K562 (cell line): Measurements from ENCODE around the gene TGFBR2. TPM values are rescaled to one million over a fixed set of nuclear protein-coding genes. Genes with fewer than 3 reads are reported as not detected.

Experiments
- ATAC-seq: fragments of 200-7000 bp; cut with Tn5 transposase; 3 replicates; pipeline ENCODE4 v1.9.1; 2020; ENCODE audit warnings: moderate library complexity
- BruUV-seq: library from RNA; stranded (reverse); fragments of 400-500 nt; replicated peaks from 2 replicates; lab custom pipeline; 2021; lab: Mats Ljungman, UMichigan
- CTCF ChIA-PET: fragments of 300-600 bp; formaldehyde crosslinking; extraction: SDS; loops from one replicate; lab custom pipeline; 2021; ENCODE audit warnings: low intra/inter-chr PET ratio; lab: Yijun Ruan, JAX
- POLR2A ChIA-PET: fragments of 300-600, 350-650 bp; sonication (Branson Sonifier 250); formaldehyde crosslinking; extraction: SDS; loops from one replicate; lab custom pipeline; 2021; ENCODE audit warnings: antibody characterized with exemption, inconsistent platforms; lab: Yijun Ruan, JAX
- DNase-seq, 4 experiments: peaks; one replicate each; pipeline versions ENCODE4 v3.0.0 to v3.0.0-alpha.2; 2011 to 2018; ENCODE audit warnings: low spot score in 3 of 4, mixed read lengths in 3 of 4; ENCODE audit errors: extremely low read depth in 1 of 4
- FAIRE-seq: peaks from 2 replicates; lab custom pipeline; 2011; peaks lifted over from hg19 to GRCh38; lab: Jason Lieb, UNC
- H2AFZ ChIP-seq: 2 replicates; pipeline ENCODE4 v1.6.0; 2011; ENCODE audit warnings: low read depth, low read length, control low read depth, inconsistent platforms
- H3K27ac ChIP-seq: fragments of 200-600 bp; 3 replicates; pipeline ENCODE4 v1.8.0; 2011; ENCODE audit warnings: low read depth, mild to moderate bottlenecking, control low read depth, inconsistent platforms, low read length, moderate library complexity, mixed read lengths; ENCODE audit errors: extremely low read depth
- H3K27me3 ChIP-seq, 2 experiments: fragments of 300-600 bp in 1 of 2; 2 replicates in 1 of 2; 3 replicates in 1 of 2; pipeline versions ENCODE4 v1.6.0 to v1.8.0; 2011; ENCODE audit warnings: inconsistent platforms in 2 of 2, low read length in 2 of 2, mild to moderate bottlenecking in 1 of 2, mixed read lengths in 1 of 2, moderate library complexity in 1 of 2; ENCODE audit not compliant: control insufficient read depth in 2 of 2, insufficient read depth in 2 of 2
- H3K36me3 ChIP-seq: fragments of 300-600 bp; 3 replicates; pipeline ENCODE4 v1.8.0; 2011; ENCODE audit warnings: mild to moderate bottlenecking, low read length, inconsistent platforms; ENCODE audit not compliant: control insufficient read depth, insufficient read depth
- H3K4me1 ChIP-seq, 2 experiments: fragments of 200-600 bp in 1 of 2; replicated peaks in 1 of 2; 2 replicates in 1 of 2; 3 replicates in 1 of 2; pipeline versions ENCODE4 v1.5.1 to v1.8.0; 2011; ENCODE audit warnings: inconsistent platforms in 2 of 2, low read length in 2 of 2, mild to moderate bottlenecking in 1 of 2, mixed read lengths in 1 of 2, moderate library complexity in 1 of 2; ENCODE audit not compliant: control insufficient read depth in 2 of 2, insufficient read depth in 2 of 2
- H3K4me2 ChIP-seq: 2 replicates; pipeline ENCODE4 v1.6.1; 2011; ENCODE audit warnings: low read length, control low read depth, inconsistent platforms, mixed read lengths; ENCODE audit not compliant: insufficient read depth
- H3K4me3 ChIP-seq: fragments of 200-600 bp; sonication (generic), shearing (Covaris generic); 2 replicates; pipeline ENCODE4 v1.5.1; 2016; ENCODE audit warnings: control low read depth, inconsistent platforms
- H3K79me2 ChIP-seq: fragments of 200-600 bp; 3 replicates; pipeline ENCODE4 v1.8.0; 2011; ENCODE audit warnings: low read length, inconsistent platforms; ENCODE audit not compliant: control insufficient read depth, insufficient read depth
- H3K9ac ChIP-seq, 2 experiments: 2 replicates each; pipeline versions ENCODE4 v1.6.0 to v1.6.1; 2011; ENCODE audit warnings: low read depth in 2 of 2, low read length in 2 of 2, control low read depth in 1 of 2, inconsistent platforms in 1 of 2, mild to moderate bottlenecking in 1 of 2, mixed read lengths in 1 of 2; ENCODE audit not compliant: insufficient read depth in 1 of 2
- H3K9me1 ChIP-seq: one replicate; pipeline ENCODE4 v1.6.0; 2011; ENCODE audit warnings: inconsistent platforms, mild to moderate bottlenecking, low read length, moderate library complexity; ENCODE audit not compliant: control insufficient read depth, insufficient read depth
- H3K9me3 ChIP-seq: replicated peaks from 2 replicates; pipeline ENCODE4 v1.5.1; 2011; ENCODE audit warnings: low read depth, low read length, inconsistent platforms; ENCODE audit not compliant: control insufficient read depth, insufficient read depth
- H4K20me1 ChIP-seq: replicated peaks from 2 replicates; pipeline ENCODE4 v1.6.1; 2011; ENCODE audit warnings: low read length, inconsistent platforms, mixed read lengths; ENCODE audit not compliant: control insufficient read depth, insufficient read depth
- HNRNPLL ChIP-seq: fragments of 200-400 bp; formaldehyde crosslinking; IDR thresholded peaks from 2 replicates; pipeline ENCODE4 v1.6.1; 2017; ENCODE audit warnings: low read length, low read depth, mild to moderate bottlenecking; ENCODE audit not compliant: poor library complexity, severe bottlenecking
- SPI1 ChIP-seq: IDR thresholded peaks from 2 replicates; pipeline ENCODE4 v1.6.1; 2011; ENCODE audit warnings: low read depth, low read length, control low read depth, borderline replicate concordance
- TCF7L2 ChIP-seq: fragments of 150-350 bp; IDR thresholded peaks from 2 replicates; pipeline ENCODE4 v1.6.1; 2016; ENCODE audit warnings: low read depth, mild to moderate bottlenecking, low read length, moderate library complexity
- U2AF1 ChIP-seq: fragments of 200-400 bp; formaldehyde crosslinking; optimal IDR thresholded peaks from 2 replicates; pipeline ENCODE3; 2017; ENCODE audit warnings: mild to moderate bottlenecking, low read depth, low read length, moderate library complexity
- ZNF212 ChIP-seq: fragments of 450-650 bp; formaldehyde crosslinking; IDR thresholded peaks from 2 replicates; pipeline ENCODE4 v1.4.0; 2020; ENCODE audit warnings: mild to moderate bottlenecking
- WGBS: fragments of 100-300 bp; shearing (Covaris generic); methylation state at CpG from one replicate; pipeline ENCODE4 v1.1.6; 2016; ENCODE audit warnings: low coverage, mixed read lengths; ENCODE audit not compliant: insufficient coverage; ENCODE audit errors: missing lambda C conversion rate; 5-methylcytosine and 5-hydroxymethylcytosine counted together
- in situ Hi-C: fragments of 300-500 bp; cut with MboI; formaldehyde crosslinking; loops from 4 replicates; pipeline ENCODE4 v1.15.0; 2018; ENCODE audit warnings: inconsistent platforms, mixed read lengths
- intact Hi-C: fragments of 100-400 bp; cut with micrococcal nuclease; formaldehyde crosslinking; loops from 2 replicates; pipeline ENCODE4 v1.14.2; 2022
- polyA plus RNA-seq, 8 experiments: library from polyadenylated mRNA; depleted of rRNA in 4 of 8; stranded (reverse) in 5 of 8; unstranded in 3 of 8; fragments of >200 nt; fragmentation: Nextera tagmentation in 2 of 8; fragmentation: Illumina TruSeq in 1 of 8; extraction: Ambion mirVana in 2 of 8; extraction: Trizol in 1 of 8; gene quantifications; 2 replicates each; pipeline versions ENCODE4 v1.2.1 to v1.2.3, GENCODE V29; 2011 to 2014; ENCODE audit warnings: inconsistent platforms in 1 of 8, missing spikeins in 1 of 8
- total RNA-seq, 7 experiments: library from RNA; depleted of rRNA in 6 of 7; stranded (reverse); fragments of >200 nt in 6 of 7; fragmentation: Illumina TruSeq in 2 of 7; extraction: Trizol in 2 of 7; gene quantifications; 2 replicates each; pipeline versions ENCODE4 v1.2.1 to v1.2.3, GENCODE V29; 2011 to 2021; ENCODE audit warnings: low replicate concordance in 1 of 7
- TF ChIP-seq, protein P1 (sequence below): fragments of 450-650 bp; formaldehyde crosslinking; IDR thresholded peaks from 2 replicates; pipeline ENCODE4 v1.4.0; 2022; ENCODE audit warnings: missing genetic modification characterization
- TF ChIP-seq, protein P2 (sequence below): conservative IDR thresholded peaks from 2 replicates; pipeline ENCODE4 v1.6.1; 2011; ENCODE audit warnings: low read depth, mild to moderate bottlenecking, low read length; ENCODE audit not compliant: control insufficient read depth

Gene TGFBR2
- total and polyA plus RNA-seq, 9 of the 15 experiments (the other 6 are each of a cell fraction or from before 2014, with no cell fraction given), result 0.11 to 0.84 (median 0.24) TPM

DNA sequence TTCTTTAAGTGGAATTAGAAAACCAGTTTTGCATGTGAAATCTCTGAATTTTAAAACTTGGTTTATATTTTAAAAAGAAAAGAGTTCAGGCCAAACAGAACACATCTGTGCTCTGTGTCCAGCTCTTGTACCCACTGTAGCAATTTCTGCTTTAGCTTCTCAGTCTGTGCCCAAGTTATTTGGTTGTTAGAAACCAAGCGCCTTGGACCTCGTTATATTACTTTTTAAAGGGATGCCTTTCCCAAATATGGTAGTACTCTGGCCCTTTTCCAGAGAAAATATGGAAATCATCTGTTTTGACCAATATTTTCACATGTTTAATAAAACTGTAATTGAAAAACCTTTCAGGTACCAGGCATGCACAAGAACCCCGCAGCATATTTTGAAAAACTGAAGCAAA, 27.3 kb downstream of the TGFBR2 start:
- Histone ChIP-seq H3K27me3 (no peaks in the 10 kb centered on the region), H3K36me3 (no peaks in the 10 kb centered on the region), H3K79me2 (no peaks in the 10 kb centered on the region), H3K4me1 (no peaks in the 10 kb centered on the region), H3K4me2 (no peak overlapping the region), H3K9me3 (no peaks in the 10 kb centered on the region; the same call in none of the 2 replicates), H2AFZ (no peak overlapping the region), H3K9ac (no peak overlapping the region), H3K9me1 (no peaks in the 10 kb centered on the region), H4K20me1 (no peaks in the 10 kb centered on the region), H3K4me3 (no peak overlapping the region), H3K27ac (no peak overlapping the region)
- POLR2A ChIA-PET, result no interaction called here
- DNase-seq (no peak), ATAC-seq (no peak), FAIRE-seq (no peak)
- CTCF ChIA-PET, result no interaction called here
- BruUV-seq, result no TSS peak
- intact Hi-C loops, result no loop called here
- WGBS, result 2% methylated on average over 3 of the region's 3 CpGs
- TF ChIP-seq HNRNPLL, result no peak
- TF ChIP-seq, protein P1, sequence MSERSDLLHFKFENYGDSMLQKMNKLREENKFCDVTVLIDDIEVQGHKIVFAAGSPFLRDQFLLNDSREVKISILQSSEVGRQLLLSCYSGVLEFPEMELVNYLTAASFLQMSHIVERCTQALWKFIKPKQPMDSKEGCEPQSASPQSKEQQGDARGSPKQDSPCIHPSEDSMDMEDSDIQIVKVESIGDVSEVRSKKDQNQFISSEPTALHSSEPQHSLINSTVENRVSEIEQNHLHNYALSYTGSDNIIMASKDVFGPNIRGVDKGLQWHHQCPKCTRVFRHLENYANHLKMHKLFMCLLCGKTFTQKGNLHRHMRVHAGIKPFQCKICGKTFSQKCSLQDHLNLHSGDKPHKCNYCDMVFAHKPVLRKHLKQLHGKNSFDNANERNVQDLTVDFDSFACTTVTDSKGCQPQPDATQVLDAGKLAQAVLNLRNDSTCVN, result no peak
- no peak for TF ChIP-seq TCF7L2
- TF ChIP-seq, protein P2, sequence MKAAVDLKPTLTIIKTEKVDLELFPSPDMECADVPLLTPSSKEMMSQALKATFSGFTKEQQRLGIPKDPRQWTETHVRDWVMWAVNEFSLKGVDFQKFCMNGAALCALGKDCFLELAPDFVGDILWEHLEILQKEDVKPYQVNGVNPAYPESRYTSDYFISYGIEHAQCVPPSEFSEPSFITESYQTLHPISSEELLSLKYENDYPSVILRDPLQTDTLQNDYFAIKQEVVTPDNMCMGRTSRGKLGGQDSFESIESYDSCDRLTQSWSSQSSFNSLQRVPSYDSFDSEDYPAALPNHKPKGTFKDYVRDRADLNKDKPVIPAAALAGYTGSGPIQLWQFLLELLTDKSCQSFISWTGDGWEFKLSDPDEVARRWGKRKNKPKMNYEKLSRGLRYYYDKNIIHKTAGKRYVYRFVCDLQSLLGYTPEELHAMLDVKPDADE, result no peak
- no peak for TF ChIP-seq ZNF212 (CRISPR knock-in tag)
- TF ChIP-seq U2AF1, result no peak
- TF ChIP-seq SPI1, result no peak
- in situ Hi-C loops, result no loop called here
